T-helper 2 cell treated with Interferon-gamma antibody and Interleukin-4, amounts not matched to agents 100 ng/mL and 5 ng/mL, for 36 hours (primary cell): ENCODE measurements around the gene NPIPA2. TPM values are rescaled to one million over a fixed set of nuclear protein-coding genes. Genes with fewer than 3 reads are reported as not detected.
"Not testable (repeated sequence)": the region's sequence is repeated elsewhere in the genome, so short reads cannot be mapped to it uniquely, and the experiment has no call there.

ENCODE experiments used
- intact Hi-C: fragments of 100-400 bp; cut with micrococcal nuclease; formaldehyde crosslinking; loops from one replicate; pipeline ENCODE4 v1.15.1; 2023
- total RNA-seq: library from RNA; stranded (reverse); gene quantifications from 2 replicates; pipeline ENCODE4 v1.2.3, GENCODE V29; 2022

Gene NPIPA2
- total RNA-seq: 5.8 and 7.7 TPM in 2 replicates

- intact Hi-C loops: not testable (repeated sequence)
These were observed at the start of gene NPIPA2 for GRCh38 chr16:14742273-14743128. Gene NPIPA2 (plus strand): TSS chr16:14742533. CDS start chr16:14748066, 5,533 bp downstream.

GRCh38 chr16:14694129-14694528 is 48.2 kb upstream of the NPIPA2 start, which contains the start of gene PLA2G10:
Gene PLA2G10 (minus strand): TSS chr16:14694308. CDS start chr16:14694229, 79 bp downstream.
- intact Hi-C loops: not testable (repeated sequence)

DNA sequence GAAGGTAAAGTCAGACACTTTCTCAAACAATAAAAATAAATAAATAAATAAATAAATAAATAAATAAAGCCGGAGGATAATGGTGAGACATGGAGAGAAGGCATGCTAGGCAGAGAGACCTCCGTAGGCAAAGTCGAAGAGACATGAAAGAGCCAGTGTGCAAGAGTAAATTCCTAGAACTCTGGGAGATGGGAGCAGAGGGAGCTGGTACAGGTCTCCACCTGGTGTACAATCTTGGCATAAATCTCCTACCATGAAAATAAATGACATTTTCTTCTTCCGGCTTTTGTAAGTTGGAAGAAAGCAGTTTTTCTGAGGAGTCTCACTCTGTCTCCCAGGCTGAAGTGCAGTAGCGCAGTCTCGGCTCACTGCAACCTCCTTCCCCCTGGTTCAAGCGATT is 40.5 kb upstream of the NPIPA2 start:
- intact Hi-C loops: not testable (repeated sequence)

- intact Hi-C loops: not testable (repeated sequence)
These were observed 39.7 kb upstream of the NPIPA2 start for GRCh38 chr16:14702672-14703071.

- intact Hi-C loops: not testable (repeated sequence)
These were observed 38.9 kb upstream of the NPIPA2 start, which contains the start of gene NPIPA3 for GRCh38 chr16:14703156-14704011. Gene NPIPA3 (plus strand): TSS chr16:14703411. CDS start chr16:14708944, 5,533 bp downstream.

GRCh38 chr16:14733233-14733632 is 9.1 kb upstream of the NPIPA2 start:
- intact Hi-C loops: not testable (repeated sequence)

GRCh38 chr16:14740832-14741385 is 1.4 kb upstream of the NPIPA2 start:
- intact Hi-C loops: not testable (repeated sequence)

DNA sequence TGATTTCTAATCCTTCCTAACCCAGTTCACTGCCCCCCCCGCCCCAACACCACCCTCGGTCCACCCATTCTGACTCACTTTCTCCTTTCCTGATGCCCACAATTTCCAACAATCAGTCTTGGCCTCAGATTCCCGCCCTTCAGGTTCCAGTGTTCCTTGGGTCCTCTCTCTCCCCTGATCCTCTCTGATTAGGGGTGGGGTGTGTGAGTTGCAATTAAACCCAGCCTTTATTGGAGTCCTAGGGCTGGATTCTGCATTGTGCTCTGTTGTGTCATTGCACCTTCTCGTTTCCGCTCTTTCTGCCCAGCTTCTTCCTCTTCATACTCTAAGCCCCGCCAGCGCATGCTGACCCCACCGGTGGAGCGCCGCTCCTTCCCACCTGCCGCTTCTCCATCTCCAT is 539 bp upstream of the NPIPA2 start:
- intact Hi-C loops: not testable (repeated sequence)

- intact Hi-C loops: not testable (repeated sequence)
These were observed 31.3 kb downstream of the NPIPA2 start for GRCh38 chr16:14773654-14774053.

GRCh38 chr16:14775624-14776023 is 33.3 kb downstream of the NPIPA2 start:
- intact Hi-C loops: not testable (repeated sequence)

- intact Hi-C loops: not testable (repeated sequence)
These were observed 34.4 kb downstream of the NPIPA2 start for GRCh38 chr16:14776763-14777162.

DNA sequence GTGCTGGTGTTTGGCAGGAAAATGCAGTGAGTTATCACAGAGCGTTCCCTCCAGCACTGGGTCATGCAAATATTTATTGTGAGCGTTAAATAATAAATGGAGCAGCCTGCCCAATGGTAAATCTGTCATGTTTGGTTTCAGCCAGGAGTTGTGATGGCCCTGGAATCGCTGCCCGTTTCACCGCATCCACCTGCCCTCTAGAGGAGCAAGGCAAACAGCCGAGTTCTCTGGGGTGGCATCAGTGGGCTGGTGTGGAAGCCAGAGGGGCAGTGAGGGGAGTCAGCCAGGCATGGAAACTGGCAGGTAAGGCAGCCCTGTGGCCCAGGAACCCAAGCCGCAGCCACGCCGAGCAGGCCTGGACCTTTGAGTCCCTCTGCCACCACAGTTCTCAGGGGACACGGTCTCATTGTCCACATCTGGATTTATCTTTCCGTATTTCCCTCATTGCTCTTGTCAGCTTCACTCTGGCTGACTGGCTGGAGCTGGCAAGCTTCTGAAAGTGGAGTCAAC is 37.1 kb downstream of the NPIPA2 start:
- intact Hi-C loops: not testable (repeated sequence)

GRCh38 chr16:14786180-14786579 is 43.8 kb downstream of the NPIPA2 start:
- intact Hi-C loops: not testable (repeated sequence)

DNA sequence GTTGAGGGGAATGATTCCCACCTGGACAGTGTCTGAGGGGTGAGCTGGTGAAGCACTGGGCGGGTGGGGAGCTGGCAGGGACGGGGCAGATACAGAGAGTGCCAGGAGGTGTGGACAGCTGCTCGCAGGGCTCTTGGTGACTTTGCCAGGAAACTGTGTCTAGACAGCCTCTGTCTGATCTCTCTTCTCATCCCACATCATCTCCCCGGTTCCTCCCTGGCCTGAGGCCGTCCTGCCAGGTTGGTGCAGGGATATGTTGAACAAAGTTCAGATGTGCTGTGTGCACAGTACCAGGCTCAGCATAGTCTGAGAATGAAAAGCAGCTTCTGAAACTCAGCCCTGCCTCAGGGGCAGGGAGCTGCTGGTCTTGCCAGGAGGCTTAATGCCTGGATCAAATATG is 47.2 kb downstream of the NPIPA2 start:
- intact Hi-C loops: not testable (repeated sequence)

DNA sequence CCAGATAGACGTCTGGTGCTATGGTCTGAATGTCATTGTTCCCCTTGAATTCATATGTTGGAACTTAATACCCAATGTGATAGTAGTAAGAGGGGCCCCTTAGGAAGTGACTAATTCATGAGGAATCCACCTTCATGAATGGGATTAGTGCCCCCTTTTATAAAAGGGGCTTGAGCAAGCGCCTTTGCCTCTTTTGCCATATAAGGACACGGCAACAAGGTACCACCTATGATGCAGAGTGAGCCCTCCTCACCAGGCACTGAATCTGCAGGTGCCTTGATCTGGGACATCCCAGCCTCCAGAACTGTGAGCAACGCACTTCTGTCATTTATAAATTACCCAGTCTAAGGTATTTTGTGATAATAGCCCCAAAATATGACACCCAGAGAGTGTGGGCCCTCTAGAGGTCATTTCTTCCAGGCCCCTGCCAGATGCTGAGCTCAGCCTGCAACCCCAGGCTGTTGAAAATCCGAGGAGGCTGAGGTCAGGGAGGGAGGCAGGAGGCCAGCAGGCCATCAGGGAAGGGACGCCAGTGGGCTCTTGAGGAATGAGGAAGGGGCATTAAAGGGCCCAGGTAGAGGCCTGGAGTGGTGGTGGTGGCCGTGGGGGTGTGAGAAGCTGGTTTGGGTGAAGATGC is 48.1 kb downstream of the NPIPA2 start:
- intact Hi-C loops: not testable (repeated sequence)

GRCh38 chr16:14792914-14793313 is 50.6 kb downstream of the NPIPA2 start:
- intact Hi-C loops: not testable (repeated sequence)

GRCh38 chr16:14797558-14797957 is 55.2 kb downstream of the NPIPA2 start:
- intact Hi-C loops: not testable (repeated sequence)

- intact Hi-C loops: not testable (repeated sequence)
These were observed 61.2 kb downstream of the NPIPA2 start for GRCh38 chr16:14803577-14803976.

- intact Hi-C loops: not testable (repeated sequence)
These were observed 64.9 kb downstream of the NPIPA2 start for GRCh38 chr16:14807184-14807678.

- intact Hi-C loops: not testable (repeated sequence)
These were observed 71.6 kb downstream of the NPIPA2 start for GRCh38 chr16:14813890-14814289.
